M059J (cell line): ENCODE data around the gene ESPL1. TPM values are rescaled to one million over a fixed set of nuclear protein-coding genes. Genes with fewer than 3 reads are reported as not detected.

ENCODE experiments used
- DNase-seq: peaks from one replicate; pipeline ENCODE4 v3.0.0-alpha.2; 2012; ENCODE audit warnings: low read depth
- total RNA-seq: library from RNA; depleted of rRNA; stranded (reverse); fragments of >200 nt; shearing (Covaris generic); gene quantifications from 2 replicates; pipeline ENCODE4 v1.2.3, GENCODE V29; 2014; rRNA removed

ESPL1 gene
- total RNA-seq = 2.9 and 9.0 TPM in 2 replicates

DNA sequence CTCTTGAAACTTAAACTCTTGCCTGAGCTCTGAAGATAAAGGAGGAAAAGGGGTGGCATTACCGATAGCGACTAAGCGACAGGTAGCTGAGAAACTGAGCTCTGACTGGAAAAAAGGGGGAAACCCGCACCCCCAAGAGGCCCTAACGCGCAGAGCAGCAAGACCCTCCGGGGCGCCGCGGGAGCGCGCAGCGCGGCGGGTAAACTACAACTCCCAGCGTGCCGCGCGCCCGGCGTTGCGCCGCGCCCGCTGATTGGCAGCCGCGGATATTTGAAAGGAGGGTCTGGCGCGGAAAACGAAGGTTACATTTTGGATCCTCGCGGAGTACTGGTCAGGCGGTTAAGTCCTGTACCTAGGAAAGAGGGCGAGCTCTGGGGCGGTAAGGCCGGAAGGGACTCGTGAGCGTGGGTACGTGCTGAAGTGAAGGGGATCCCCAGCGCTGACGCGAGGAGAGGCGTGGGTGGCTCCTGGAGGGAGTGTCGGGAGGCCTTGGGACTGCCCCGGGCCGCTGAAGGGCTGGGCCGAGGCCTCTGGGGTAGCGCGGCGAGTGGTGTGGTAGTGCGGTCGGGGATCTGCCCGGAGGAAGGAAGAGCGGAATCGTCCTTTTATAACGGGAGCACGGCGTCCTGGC is at the start of gene ESPL1:
Gene ESPL1 (plus strand): TSS at position 301 of the 631 bp plus-strand sequence. CDS start 468 bp downstream, outside the sequence.
- peak; percentile 71 for DNase-seq

DNA sequence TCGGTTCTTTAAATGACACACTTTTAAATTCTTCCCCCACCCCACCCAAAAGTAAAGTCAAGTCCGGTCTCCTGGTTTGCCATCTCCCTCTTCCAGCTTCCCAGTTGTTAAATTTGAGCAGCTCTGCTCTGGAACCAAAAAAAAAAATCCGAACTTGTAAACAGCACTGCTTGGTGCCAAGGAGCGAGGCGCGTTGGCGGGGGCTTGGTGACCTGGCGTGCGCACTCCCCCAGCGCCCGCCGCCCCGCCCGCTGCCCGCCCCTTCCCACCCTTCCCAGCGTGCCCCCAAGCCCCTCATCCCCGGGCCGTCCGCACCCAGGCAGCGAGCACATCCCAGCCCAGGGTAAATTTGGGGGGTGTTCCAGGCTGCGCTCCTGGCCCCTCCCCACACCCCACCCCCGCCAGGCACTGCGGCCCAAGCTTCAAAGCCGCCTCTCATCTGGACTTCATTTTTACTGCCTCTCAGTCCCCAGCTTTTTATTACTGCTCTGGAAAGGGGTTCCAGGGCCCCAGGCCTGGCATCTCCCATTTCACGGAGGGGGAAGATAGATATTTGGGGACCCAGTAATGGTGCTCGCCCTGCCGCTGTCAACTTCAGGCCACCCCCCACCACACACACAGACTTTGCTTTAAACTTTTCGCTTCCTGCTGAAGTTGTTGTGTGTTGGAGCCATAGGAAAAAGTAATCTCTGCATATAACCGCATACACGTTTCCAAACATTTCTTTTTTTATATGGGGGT is 49.4 kb upstream of the ESPL1 start:
- no peak for DNase-seq

- DNase-seq = no peak
Observed at GRCh38 chr12:53219292-53219955, 48.7 kb upstream of the ESPL1 start.

GRCh38 chr12:53219956-53220693 is 48.0 kb upstream of the ESPL1 start:
- peak; percentile 27 for DNase-seq

GRCh38 chr12:53220694-53221202 is 47.4 kb upstream of the ESPL1 start:
- peak; percentile 93 for DNase-seq

GRCh38 chr12:53221203-53222080 is 46.7 kb upstream of the ESPL1 start:
- DNase-seq = peak; percentile 79

DNA sequence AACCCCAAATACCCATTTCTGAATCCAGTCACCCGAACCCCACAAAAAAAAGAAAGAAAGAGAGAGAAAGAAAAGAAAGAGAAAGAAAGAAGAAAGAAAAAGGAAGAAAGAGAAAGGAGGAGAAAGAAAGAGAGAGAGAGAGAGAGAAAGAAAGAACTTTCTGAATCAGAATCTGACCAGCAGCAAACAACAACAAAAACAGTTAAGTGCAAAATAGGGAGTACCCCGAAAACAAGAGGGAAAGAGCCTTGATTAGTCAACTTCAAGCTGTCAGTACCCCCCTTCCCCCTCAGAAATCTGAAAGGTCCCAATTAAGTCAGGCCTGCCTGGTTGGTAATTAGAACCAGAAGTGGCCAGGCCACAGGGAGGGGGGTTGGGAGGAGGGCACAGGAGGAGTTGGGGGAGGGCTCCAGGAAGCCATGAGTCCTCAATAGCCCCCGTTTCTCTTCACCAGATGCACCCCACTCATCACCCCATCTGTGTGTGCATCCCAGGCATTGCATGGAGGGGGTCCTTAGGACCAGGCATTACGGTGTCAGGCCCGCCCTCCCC is 45.9 kb upstream of the ESPL1 start:
- DNase-seq = no peak

- no peak for DNase-seq
Observed at GRCh38 chr12:53222806-53223261, 45.3 kb upstream of the ESPL1 start.

GRCh38 chr12:53223389-53224060 is 44.6 kb upstream of the ESPL1 start:
- DNase-seq = no peak

DNA sequence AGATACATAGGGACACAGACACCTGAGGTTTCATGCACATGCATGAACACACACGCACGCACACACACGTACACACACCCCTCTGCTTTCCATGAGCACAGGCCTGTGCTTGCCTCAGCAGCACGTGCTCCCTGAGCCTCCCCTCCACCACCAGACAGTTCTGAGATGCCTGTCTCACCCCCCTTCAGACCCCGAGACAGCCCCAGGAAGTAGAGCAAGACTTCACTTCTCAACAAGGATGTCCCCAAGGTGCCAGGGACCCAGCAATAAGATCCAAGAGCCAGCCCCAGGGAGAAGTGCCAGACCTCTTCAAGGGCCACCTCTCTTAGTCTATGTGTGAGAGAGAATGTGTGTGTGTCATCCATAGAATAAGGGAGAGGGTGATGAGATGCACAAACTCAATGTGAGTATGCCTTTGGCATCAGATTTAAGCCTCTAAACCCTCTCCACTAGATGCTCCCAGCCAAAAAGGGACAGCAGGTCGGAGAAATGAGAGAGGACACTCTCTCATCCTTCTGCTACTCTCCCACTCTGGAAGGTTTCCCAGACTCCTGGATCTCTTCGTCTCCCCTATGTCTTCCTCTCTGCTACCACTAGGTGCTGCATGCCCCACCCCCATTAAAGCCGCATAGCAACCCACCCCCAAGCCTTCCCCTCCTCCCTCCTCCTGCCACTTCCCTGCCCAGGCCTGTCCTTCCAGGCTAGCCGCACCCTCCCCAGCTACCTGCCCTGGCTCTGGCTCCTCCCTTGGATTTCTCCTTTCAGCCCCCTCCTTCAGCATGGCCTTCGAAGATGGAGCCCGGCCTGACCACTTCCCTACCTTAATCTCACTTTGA is 43.8 kb upstream of the ESPL1 start:
- no peak for DNase-seq

DNA sequence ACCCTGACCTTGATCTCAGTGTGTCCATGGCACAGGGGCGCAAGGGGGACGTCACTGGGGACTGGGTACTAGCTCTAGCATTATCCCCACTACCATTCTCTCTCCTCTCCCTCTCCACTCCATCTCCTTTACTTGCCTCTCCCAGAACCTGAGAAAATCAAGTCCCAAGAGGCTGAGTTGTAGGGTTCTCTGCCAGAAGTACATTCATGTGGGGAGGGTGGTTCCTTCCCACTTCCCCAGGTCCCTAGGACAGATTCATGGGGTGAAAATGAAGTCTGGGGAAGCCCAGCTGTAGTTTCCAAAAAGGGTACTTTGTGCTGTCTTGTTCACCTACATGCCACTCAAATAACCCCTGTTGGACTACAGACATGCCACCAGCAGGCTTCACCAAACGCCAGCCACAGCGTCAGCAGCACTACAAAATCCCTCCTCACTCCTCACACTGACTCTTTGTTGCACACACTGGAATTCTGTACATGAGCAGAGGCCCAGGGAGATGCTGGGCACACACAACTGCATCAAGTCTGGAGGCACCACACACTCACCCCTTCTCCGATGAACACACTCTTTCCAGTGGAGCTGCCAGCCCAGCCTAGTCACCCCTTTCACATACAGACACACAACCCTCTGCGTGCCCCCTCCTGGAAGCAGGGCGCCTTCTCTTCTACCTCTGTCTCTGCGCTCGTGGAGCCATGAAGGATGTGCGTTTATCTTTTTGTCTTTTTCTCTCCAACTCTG is 43.0 kb upstream of the ESPL1 start:
- no peak for DNase-seq

GRCh38 chr12:53225635-53226424 is 42.3 kb upstream of the ESPL1 start:
- no peak for DNase-seq

DNA sequence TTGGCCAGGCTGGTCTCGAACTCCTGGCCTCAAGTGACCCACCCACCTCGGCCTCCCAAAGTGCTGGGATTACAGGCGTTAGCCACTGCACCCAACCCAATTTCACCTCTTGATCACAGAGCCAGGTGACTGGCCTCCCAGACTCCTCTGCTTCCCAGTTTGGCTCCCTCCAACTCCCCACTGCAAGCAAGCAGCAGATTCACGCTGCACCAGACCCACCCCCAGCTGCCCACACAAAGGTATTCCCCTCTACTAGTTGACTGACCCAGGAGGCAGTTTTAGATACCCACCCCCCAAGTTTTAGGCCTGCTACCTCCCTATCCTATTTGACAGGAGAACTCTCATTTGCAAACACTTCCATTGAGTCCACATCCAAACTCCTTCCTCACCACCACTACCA is 41.3 kb upstream of the ESPL1 start:
- no peak for DNase-seq

DNA sequence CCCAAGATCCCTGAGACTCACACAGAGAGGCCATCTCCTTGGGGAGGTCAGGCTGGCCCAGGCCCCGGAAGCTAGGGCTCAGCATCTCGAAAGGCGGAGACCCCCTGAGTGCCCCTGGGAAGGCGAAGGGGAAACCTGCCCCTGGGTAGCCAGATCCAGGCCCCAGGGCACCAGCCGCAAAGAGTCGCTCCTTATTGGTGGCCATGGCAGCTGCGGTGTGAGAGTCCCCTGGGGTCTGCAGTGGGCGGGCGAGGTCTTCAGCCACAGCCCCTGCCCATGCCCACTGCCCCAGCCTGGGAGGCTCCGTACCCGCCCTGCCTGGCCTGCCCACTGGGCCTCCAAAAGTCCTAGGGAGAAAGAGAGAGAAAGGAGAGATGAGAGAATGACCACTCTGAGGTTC is 40.8 kb upstream of the ESPL1 start:
- no peak for DNase-seq

DNA sequence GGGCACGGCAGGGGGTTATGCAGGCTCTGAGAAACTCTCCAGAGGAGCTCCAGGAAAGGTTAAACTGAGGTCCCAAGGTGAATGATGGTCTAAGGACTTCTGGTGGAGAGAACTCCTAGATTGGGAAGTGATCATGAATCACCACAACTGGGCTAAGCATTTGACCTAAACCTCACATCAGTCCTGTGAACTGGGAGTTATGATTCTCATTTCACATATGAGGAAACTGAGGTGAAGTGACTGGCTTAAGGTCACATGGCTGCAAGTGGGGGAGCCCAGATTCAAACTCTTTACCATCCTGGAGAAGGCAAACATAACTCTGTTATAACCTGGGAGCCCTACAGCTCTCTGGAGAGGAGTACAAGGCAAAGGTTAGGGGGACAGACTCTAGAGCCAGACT is 40.3 kb upstream of the ESPL1 start:
- no peak for DNase-seq

DNA sequence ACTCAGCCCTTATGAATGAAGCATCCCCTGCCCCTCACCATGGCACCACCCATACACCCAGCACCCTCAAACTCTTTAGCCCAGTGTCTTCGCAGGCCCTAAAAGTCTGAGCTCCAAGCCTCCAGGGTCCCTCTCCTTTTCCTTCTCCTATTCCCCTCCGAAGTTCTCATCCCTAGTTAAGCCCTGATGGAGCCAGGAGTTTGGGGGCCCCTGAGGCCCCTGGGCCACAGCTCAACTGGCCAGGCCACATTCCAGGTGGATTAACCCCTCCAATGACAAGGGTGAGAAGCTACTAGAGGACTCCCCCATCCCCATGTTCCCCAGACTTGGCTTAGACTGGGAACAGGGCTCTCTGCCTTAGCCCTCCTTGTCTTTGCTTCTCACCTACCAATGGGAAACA is 38.6 kb upstream of the ESPL1 start:
- DNase-seq = no peak

DNA sequence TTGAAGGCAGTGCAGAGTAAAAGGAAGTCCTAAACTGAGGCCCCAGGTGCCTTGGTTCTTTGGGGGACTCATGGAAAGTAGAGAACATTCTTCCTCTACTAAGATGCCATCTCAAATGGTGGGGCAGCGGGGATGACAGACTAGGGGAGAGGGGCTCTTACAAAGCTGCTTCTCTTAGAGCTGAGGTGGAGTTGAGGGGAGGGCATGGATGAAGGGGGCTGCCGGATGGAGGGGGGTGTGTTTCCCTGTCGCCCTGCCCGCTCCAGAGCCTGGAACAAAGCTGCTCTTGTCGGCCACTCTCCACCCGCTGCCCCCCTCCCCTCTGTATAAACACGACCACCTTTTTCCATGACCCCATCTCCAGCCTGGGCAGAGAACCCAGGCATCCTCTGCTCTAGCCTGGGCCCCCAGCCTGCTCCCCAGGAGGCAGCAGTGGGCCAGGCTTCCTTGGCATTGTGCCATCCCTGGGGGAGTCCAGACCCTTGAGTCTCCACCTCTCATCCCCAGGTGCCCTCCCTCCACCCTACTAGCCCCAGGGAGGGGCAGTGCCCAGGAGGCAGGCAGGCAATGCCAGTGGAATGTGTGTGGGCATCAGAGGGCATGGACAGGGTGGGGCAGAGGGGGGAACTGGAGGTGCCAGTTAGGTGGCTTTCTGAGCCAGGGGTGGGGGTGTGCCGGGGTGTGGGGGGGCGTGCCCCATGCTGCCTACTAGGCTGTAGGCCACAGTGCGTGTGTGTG is 37.8 kb upstream of the ESPL1 start:
- DNase-seq = no peak
